Activated effector memory CD4-positive, alpha-beta T cell treated with Interleukin-2 at 50 U/mL for 16 hours (primary cell): ENCODE measurements around the gene FBXW11.
"Not testable (repeated sequence)": the region's sequence is repeated elsewhere in the genome, so short reads cannot be mapped to it uniquely, and the experiment has no call there.

Experiments
- DNase-seq: peaks from one replicate; pipeline ENCODE4 v3.0.0-alpha.2; 2020

FBXW11 gene

DNA sequence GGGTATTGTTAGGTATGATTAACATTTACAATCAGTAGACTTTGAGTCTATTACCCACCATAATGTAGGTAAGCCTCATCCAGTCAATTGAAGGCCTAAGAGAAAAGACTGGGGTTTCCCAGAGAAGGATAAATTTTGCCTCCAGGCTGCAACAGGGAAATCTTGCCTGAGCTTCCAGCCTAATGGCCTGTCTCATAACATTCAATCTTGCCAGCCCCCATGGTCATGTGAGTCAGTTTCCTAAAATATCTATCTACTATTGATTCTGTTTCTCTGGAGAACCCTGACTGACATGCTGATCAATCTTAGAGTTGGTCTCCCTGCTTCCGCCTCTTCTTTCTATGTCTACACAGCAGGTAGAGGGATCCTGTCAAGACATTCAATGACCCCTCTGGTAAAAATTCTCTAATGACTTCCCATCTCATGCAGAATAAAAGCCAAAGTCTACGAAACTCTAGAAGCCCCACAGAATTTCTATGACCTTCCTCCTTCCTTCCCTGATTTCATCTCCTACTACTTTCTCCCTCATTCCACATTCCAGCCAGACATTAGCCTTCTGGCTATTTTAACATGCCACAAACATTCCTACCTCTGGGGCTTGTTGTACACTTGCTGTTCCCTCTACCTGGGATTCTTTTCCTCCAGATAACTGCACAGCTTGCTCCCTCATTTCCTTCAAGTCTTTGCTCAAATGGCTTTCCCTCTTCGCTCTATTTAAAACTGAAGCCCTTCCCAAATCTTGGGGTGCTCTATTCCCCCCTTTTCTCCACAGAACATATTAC is 60.2 kb downstream of the FBXW11 start:
- no peak for DNase-seq

DNA sequence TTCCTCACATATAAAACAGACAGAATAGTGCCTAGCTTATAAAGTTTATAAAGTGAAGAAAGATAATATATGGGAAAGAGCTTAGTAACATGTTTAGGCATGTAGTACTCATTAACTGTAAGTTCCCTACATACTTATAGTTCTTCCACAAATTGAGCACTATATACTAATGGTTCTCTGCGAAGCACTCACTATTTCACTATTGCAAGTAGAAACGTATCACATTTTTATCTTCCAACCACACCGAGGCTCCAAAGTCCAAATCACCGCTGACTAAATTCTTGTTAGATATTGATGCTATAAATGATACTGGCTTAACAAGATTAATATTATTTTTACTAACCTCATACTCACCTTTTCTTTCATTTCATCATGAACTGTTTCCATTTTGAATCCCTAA is 61.0 kb downstream of the FBXW11 start:
- DNase-seq: no peak

DNA sequence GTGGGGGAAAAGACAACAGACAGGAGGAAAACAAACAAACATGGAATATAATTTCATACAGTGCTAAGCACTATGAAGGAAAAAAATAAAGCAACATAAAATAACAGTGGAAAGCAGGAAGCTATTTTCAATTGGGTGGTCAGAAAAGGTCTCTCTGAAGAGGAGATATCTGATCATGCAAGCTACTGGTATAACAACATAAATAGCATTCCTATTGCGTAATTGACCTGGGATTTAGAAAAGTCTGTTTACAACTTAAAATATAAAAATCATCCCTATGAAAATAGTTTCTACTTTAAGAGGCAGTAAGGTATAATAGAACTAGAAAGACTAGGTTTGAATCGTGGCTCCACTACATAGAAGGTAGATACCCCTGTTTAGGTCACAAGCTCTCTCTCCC is 61.4 kb downstream of the FBXW11 start:
- no peak for DNase-seq

DNA sequence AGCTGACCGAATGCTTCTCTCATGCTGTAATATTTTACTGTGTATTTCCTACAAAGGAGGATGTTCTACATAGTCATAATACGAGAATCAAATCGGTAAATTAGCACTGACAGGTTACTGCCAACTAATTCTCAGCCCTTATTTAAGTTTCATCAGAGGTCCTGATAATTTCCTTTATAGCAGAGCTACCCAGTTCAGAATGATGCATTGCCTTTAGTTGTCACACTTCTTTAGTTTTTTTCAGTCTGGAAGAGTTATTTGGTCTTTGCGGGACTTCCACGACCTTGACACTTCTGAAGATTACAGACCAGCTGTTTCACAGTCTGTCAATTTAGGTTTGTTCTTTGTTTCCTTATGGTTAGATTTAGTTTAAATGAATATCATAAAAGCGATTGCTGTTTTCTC is 64.3 kb downstream of the FBXW11 start:
- not testable (repeated sequence) for DNase-seq

DNA sequence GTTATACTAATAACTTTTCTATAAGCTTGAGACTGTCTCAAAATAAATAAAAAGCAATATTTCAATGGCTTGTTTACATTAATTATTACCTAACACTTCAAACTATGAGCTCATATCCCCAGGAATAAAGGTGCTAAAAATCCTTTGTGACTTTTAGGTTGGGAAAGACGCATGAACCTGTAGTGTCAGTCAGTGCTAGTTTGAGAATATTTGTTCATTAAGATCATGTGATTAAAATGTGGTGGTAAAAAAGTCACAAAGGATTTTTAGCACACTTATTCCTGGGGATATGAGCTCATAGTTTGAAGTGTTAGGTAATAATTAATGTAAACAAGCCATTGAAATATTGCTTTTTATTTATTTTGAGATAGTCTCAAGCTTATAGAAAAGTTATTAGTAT is 64.8 kb downstream of the FBXW11 start:
- not testable (repeated sequence) for DNase-seq

DNA sequence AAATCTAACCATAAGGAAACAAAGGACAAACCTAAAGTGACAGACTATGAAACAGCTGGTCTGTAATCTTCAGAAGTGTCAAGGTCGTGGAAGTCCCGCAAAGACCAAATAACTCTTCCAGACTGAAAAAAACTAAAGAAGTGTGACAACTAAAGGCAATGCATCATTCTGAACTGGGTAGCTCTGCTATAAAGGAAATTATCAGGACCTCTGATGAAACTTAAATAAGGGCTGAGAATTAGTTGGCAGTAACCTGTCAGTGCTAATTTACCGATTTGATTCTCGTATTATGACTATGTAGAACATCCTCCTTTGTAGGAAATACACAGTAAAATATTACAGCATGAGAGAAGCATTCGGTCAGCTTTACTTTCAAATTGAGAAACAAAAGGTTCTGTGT is 65.2 kb downstream of the FBXW11 start:
- DNase-seq: not testable (repeated sequence)

DNA sequence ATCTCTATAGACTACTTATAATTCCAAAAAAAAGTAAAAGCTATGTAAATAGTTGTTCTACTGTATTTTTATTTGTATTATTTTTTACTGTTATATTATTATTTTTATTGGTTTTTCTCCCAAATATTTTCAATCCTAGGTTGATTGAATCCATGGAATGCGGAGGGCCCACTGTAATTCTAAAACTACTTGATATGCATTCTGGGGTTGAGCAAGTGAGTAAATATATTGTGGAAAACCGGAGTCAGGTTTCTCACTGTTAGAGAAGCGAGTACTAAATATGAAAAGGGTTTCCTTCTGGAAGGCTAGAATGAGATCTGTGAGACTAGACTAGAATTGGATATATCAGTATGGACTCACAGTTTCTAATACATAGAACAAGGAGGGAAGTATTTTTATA is 66.5 kb downstream of the FBXW11 start:
- no peak for DNase-seq

DNA sequence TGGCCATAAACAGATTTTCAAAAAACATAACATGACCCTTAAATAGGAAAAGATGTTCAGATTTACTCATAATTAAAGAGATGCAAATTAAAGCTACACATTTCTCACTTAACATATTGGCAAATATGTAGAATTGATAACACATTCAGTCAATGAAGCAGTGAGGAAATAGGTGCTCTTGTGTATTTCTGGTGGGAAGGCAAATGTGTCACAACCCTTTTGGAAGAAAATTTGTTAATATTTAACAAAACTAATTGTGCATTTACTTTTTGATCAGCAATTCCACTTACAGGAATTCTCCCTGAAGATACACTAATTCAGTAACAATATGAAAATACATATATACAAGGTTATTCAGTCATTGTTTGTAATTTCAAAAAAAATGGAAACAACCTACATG is 68.1 kb downstream of the FBXW11 start:
- no peak for DNase-seq

DNA sequence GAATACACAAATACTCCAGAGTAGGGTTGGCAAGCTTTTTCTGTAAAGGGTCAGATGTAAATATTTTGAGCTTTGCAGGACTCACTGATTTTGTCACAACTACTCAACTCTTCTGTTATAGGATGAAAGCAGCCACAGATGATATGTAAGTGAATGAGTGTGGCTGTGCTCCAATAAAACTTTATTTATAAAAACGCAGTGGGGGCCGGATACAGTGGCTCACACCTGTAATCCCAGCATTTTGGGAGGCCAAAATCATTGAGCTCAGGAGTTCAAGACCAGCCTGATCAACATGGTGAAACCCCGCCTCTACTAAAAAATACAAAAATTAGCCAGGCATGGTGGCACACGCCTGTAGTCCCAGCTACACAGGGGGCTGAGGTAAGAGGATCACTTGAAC is 69.1 kb downstream of the FBXW11 start:
- no peak for DNase-seq

DNA sequence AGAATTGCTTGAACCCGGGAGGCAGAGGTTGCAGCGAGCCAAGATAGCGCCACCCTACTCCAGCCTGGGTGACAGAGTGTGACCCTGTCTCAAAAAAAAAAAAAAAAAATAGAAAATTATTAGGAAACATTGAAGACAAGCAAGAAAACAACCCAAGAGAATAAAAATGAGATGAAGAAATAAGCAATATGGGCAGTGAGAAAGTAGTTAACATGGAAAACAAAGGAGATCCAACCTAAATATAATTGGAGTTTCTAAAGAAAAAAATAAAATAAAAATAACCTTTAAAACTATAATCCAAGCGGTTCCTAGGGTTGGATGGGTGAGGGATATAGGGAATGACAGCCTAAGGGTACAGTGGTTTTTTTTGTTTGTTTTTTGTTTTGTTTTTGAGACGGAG is 71.9 kb downstream of the FBXW11 start:
- no peak for DNase-seq

DNA sequence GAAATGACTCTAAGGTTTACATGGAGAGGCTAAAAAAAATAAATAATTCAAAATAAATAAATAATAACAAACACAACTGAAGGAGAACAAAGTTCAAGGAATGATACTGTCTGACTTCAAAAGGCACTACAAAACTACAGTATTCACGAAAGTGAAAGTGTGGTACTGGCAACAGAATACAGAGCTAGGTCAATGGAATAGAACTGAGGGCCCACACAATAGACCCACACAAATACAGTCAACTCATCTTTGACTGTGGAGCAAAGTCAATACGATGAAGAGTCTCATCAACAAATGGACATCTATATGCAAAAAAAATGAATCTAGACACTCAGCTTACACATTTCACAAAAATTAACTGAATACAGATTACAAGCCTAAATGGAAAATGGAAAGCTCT is 75.3 kb downstream of the FBXW11 start:
- no peak for DNase-seq

DNA sequence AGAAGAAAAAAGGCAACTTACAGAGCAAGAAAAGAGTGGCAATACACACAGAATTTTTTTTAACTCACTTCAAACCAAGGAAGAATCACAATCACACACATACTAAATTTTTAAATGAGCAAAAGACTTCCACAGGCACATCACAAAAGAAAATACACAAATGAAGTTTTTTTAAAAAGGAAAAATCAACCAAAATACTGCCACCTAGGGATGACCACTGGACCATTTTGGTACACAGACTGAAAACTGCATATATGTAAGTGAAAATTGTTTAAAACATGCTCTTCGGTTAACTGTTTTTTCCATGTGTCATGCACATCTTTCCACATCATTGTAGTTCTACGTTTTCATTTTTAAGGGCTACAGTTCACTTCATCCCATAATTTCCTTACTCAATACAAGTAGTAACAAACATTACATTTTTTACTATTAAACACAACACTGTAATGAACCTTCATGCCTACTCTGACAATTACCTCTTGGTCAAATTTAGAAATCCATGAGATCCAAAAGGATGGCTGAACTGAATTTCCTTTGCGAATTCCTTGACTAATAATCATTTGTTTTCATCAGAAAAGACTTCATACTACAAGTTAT is 79.0 kb downstream of the FBXW11 start:
- DNase-seq: no peak

DNA sequence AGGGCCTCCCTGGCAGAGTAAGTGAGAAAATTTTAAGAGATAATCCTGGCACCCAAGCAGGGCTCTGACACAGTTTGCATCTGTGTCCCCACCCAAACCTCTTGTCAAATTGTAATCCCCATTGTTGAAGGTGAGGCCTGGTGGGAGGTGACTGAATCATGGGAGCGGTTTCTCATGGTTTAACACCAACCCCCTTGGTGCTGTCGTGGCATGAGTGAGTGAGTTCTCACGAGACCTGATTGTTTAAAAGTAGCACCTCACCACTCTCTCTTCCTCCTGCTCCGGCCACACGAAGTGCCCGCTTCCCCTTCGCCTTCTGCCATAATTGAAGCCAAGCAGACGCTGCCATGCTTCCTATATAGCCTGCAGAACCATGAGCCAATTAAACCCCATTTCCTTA is 80.1 kb downstream of the FBXW11 start:
- no peak for DNase-seq

DNA sequence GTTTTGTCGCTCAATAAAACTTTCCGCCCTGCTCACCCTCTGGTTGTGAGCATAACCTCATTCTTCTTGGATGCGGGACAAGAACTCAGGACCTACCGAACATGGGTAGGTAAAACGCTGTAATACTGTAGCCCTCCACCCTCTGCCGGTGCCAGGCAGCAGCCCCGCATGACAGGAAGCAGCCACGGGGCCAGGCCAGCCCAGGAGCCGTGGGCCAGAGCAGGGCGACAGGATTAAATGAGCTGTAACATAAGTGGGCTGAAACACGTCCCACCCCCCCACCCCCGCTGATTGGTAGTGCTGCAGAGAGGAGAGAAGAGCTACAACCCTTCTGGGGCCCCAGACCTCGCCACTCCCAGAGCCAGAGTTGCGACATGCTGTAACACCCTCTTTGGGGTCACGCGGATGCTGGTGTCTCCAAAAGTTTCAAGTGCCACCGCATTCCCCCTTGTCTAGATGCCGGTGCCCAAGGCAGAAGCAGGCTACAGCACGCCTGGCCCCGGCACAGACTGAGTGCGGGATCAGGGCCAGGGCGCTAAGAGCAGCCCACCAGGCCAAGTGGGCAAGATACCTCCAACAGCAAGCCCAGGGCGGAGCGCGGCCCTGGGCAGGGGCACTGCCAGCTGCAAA is 81.8 kb downstream of the FBXW11 start:
- DNase-seq: no peak

DNA sequence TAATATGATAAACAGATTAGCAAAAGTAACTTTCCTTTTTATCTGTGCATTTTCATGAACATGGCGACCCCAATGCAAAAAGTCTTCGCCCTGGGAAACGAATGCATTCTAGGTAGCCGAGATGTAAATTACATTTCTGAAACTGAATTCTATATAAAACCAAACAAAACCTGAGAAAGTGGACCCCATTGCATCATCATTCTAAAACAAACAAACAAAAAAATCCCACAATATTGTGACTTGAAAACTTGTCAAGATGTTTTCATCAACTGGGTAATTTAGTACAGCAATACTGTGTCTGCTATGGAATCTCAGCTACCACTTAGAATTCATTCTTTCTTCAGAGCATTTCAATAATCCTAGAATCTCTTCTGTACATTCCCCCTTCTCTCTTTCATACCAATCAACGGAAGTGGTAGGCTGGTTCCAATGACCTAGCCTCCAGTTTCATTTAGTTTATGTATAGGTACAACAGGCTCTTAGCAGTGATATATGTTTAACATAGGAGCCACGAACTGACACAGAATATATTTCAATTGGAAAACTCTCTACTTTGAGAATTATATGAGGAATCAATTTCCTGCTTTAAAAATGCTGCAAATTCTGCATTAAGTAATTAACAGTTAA is 85.6 kb downstream of the FBXW11 start:
- no peak for DNase-seq

DNA sequence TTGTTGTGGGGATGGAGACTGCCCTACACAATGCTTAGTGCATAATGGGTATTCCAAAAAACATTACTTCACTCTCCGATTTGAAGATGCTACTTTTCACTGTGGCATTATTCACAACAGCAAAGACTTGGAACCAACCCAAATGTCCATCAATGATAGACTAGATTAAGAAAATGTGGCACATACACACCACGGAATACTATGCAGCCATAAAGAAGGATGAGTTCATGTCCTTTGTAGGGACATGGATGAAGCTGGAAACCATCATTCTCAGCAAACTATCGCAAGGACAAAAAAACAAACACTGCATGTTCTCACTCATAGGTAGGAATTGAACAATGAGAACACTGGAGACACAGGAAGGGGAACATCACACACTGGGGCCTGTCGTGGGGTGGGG is 90.7 kb downstream of the FBXW11 start:
- DNase-seq: not testable (repeated sequence)

DNA sequence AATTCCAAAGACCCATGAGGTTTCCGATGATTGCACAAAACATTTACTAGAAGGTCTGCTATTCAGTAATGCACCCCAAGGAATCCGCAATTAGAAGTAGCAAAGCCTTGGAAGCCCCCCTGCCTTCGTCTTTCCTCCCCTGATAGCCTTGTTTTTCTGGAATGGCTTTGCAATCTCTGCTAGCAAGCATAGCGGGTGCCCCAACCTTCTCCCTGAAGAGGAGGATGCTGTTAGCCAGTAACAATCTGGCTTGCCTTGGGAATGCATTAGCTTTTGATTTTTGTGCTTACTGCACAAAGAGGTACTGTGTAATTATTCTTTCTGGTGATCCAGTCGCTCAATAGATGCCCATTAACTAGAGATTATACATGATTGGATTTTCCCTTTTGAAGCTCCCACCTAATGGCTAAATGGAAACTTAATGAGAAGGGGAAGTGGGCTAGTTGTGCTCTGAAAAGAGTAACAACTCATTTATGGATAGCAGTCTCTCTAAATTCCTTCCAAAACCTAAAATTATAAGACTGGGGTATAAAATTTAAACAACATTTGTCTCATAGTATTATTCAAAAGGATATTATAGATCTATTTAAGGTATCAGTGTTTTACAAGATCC is 91.6 kb downstream of the FBXW11 start:
- no peak for DNase-seq

DNA sequence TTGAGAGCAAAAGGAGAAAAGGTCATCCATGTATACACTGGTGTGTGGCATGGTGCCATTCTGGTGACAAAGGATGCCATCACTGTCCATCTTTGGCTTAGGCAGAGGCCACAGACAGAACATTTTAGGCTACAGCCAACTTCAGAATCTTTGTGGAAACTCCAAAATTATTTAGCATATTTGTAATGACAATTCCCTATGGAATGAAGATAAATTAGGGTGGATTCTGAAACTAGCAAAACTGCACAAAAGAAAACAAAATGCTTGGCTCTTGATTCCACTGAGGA is 92.5 kb downstream of the FBXW11 start:
- no peak for DNase-seq

DNA sequence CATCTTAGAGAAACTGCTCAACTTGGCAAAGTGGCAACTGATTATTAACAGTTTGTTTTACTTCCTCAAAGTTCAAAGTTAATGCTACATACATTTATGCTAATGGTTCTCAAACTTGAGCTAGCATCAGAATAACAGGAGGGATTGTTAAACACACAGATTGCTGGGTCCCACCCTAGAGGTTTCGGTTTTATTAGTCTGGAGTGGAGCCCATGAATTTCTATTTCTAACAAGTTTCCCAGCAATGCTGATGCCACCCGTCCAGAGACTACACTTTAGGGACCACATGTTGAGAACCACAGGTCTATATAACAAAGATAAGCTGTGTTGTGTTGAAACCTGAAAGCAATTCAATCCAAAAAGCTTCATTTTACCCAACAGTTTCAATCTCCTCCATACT is 95.3 kb downstream of the FBXW11 start:
- DNase-seq: no peak

DNA sequence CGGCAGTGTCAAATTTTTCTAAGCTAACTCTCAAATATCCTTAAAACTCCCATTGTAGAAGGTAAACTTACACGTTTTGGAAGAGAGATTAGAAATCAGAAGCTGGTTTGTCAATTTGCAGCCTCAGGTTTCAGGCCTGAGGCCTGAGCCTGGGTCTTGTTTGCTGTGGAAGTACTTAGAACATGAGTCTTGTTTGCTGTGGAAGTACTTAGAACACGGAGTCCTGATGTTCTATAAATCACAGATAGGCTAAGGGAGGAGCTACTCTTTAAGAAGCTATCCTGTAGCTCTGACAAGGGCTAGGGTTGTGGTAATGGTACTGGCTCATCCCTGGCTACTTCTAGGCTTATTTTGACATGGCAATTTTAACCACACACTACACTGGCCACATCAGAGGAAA is 97.8 kb downstream of the FBXW11 start:
- DNase-seq: no peak

DNA sequence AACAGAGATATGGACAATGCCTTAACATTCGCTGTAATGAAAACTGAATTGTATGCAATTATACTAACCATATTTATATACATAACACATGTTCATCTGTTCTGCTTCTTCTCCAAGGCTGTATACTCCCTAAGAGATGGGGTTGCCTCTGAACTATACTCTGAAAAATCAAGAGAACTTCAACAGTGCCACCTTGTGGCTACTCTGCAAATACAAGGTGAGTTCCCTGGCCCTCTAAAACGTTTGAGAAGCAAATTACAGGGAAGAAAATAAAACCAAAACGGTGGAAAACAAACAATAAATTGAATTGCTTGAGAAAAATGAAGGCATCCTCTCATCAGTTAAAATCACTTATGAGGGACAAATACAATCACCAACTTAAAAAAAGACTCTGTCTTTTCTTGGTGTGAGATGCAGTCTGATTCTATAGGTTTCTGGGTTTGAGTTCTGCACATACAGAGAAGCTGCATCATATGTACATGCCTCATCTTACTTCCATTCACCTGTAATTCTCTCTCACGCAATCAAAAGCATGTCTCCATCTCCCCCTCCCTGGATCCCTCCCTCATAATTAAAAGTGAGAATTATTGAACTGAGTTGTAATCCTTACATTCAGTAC is 98.6 kb downstream of the FBXW11 start:
- no peak for DNase-seq

DNA sequence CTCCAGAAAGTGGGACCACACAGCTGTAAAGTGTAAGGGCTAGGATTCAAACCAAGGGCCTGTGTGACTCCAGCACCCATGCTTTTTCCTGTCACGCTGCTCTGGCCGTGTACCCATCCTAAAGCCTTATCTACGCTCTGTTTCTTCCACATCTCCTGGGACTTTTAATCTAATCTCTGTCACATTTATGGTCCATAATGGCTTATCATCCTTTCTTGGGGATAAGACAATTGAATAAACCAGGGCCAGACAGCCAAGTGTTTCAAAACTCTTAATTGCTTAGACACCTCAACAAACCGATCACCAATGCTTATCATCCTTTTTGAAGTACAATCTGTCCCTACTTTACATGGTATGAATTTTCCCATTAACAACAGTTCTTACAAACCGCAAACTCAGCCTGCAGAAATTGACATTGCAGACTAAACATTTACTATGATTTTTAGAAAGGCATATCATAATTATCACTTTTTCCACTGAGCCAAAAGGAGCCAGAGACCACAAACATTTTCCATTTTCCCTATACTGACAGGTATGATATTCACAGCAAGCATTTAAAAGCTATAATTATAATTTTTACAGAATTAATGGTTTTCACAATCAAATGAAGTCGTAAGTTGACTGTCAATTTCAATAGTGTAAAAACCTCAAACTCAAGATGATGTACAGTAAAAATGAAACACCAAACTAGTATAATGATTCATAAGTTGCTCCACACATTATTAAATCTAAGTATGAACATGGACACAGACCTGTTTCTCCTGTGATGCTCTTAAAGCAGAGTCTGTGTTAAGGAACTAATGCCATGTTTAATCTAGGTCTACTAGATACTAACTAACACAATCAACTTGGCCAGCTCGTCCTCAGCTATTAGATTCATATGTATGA is 99.5 kb downstream of the FBXW11 start:
- DNase-seq: no peak
